ENCODE data around the gene NPL.

DNA sequence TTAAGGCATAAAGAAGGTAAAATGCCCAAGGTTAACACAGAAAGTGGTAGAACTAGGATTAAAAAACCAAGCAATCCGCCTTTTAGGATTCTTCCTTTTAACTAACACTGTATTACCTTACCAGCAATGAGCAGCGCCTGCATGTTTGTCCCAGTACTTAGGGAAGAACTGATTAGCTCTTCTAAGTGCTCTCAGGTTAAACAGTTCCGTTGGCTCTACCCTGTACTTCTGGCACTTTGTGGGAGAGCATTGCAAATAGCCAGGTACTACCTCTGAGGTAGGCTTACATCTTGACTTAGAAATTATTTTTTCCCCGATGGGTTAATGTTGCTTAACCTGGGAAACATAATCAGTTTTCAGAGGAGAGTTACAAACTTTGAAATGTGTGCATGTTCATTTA is 71.1 kb downstream of the NPL start:
- TF ChIP-seq, protein P1, sequence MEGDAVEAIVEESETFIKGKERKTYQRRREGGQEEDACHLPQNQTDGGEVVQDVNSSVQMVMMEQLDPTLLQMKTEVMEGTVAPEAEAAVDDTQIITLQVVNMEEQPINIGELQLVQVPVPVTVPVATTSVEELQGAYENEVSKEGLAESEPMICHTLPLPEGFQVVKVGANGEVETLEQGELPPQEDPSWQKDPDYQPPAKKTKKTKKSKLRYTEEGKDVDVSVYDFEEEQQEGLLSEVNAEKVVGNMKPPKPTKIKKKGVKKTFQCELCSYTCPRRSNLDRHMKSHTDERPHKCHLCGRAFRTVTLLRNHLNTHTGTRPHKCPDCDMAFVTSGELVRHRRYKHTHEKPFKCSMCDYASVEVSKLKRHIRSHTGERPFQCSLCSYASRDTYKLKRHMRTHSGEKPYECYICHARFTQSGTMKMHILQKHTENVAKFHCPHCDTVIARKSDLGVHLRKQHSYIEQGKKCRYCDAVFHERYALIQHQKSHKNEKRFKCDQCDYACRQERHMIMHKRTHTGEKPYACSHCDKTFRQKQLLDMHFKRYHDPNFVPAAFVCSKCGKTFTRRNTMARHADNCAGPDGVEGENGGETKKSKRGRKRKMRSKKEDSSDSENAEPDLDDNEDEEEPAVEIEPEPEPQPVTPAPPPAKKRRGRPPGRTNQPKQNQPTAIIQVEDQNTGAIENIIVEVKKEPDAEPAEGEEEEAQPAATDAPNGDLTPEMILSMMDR (IDR thresholded peaks at IDR 0.05; ENCODE audit: insufficient read depth, low read length, poor library complexity, severe bottlenecking): no peak
- TF ChIP-seq EZH2phosphoT487 (conservative IDR thresholded peaks at IDR 0.05; ENCODE audit: low read length): no peak

Measured in SU-DHL-6 (cell line).